GM23248 (cell line): ENCODE data around the gene ILF3.

Experiments used
- EZH2 ChIP-seq: fragments of 200-600 bp; sonication (generic); IDR thresholded peaks from 2 replicates; pipeline ENCODE4 v1.6.1; 2018; ENCODE audit warnings: antibody characterized with exemption, mild to moderate bottlenecking; ENCODE audit not compliant: insufficient read depth, poor library complexity, severe bottlenecking
- EZH2phosphoT487 ChIP-seq: fragments of 200-600 bp; sonication (generic); IDR thresholded peaks from 2 replicates; pipeline ENCODE4 v1.6.1; 2018; ENCODE audit warnings: antibody characterized with exemption, moderate library complexity, mild to moderate bottlenecking, low read depth; ENCODE audit not compliant: insufficient read depth

DNA sequence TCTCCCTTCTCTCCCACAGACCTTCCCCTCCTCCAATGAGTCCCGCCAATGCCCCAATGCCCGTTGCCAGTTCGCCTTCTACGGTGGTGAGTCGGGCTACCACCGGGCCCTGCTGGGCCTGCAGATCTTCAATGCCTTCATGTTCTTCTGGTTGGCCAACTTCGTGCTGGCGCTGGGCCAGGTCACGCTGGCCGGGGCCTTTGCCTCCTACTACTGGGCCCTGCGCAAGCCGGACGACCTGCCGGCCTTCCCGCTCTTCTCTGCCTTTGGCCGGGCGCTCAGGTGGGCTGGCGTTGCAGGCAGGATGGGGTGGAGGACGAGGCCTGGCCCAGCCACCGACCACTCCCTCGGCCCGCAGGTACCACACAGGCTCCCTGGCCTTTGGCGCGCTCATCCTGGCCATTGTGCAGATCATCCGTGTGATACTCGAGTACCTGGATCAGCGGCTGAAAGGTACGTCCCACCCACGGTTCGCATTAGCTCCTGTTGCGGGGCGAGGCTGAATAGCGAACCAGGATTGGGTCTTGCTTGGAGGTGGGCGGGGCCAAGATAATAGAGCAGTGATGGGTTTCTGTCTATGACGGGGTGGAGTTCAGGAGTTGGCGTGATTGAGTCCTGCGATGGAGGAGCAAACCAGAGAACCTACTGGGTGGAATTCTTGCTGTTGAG is 17.7 kb upstream of the ILF3 start:
- no peak for TF ChIP-seq EZH2phosphoT487
- TF ChIP-seq EZH2: no peak
